Smooth muscle cell (in vitro differentiated cells): ENCODE measurements around the gene ERC1. TPM values are rescaled to one million over a fixed set of nuclear protein-coding genes. Genes with fewer than 3 reads are reported as not detected.
"Not testable (repeated sequence)": the region's sequence is repeated elsewhere in the genome, so short reads cannot be mapped to it uniquely, and the experiment has no call there.

Source experiments
- DNase-seq: peaks from one replicate; lab custom pipeline; 2025; ENCODE audit not compliant: unreplicated experiment; lab: John Stamatoyannopoulos, UW
- H2AFZ ChIP-seq: fragments of 200-600 bp; sonication (generic); 2 replicates; pipeline ENCODE4 v1.6.0; 2016; ENCODE audit warnings: antibody characterized with exemption, low read depth, mild to moderate bottlenecking
- H3F3A ChIP-seq: fragments of 200-600 bp; sonication (generic); 2 replicates; pipeline ENCODE4 v1.6.0; 2017; ENCODE audit warnings: antibody characterized with exemption, low read depth
- H3K27ac ChIP-seq: fragments of 200-600 bp; sonication (generic); 2 replicates; pipeline ENCODE4 v1.5.1; 2016; ENCODE audit warnings: low read depth, mild to moderate bottlenecking
- H3K27me3 ChIP-seq: fragments of 200-600 bp; sonication (generic); 2 replicates; pipeline ENCODE4 v1.6.1; 2016; ENCODE audit warnings: low read depth, mild to moderate bottlenecking
- H3K36me3 ChIP-seq: fragments of 200-600 bp; sonication (generic); 2 replicates; pipeline ENCODE4 v1.5.1; 2016; ENCODE audit warnings: low read depth
- H3K4me1 ChIP-seq: fragments of 200-600 bp; sonication (generic); 2 replicates; pipeline ENCODE4 v1.5.1; 2016; ENCODE audit warnings: low read depth
- H3K4me2 ChIP-seq: fragments of 200-600 bp; sonication (generic); 2 replicates; pipeline ENCODE4 v1.6.0; 2016; ENCODE audit warnings: mild to moderate bottlenecking
- H3K4me3 ChIP-seq: fragments of 200-600 bp; sonication (generic); 2 replicates; pipeline ENCODE4 v1.5.1; 2016; ENCODE audit warnings: mild to moderate bottlenecking
- H3K79me2 ChIP-seq: fragments of 200-600 bp; sonication (generic); 2 replicates; pipeline ENCODE4 v1.6.0; 2016; ENCODE audit warnings: low read depth, mild to moderate bottlenecking
- H3K9ac ChIP-seq: fragments of 200-600 bp; sonication (generic); 2 replicates; pipeline ENCODE4 v1.6.0; 2016; ENCODE audit warnings: low read depth
- H3K9me3 ChIP-seq: fragments of 200-600 bp; sonication (generic); replicated peaks from 2 replicates; pipeline ENCODE4 v1.5.1; 2016; ENCODE audit warnings: low read depth
- H4K20me1 ChIP-seq: fragments of 200-600 bp; sonication (generic); 2 replicates; pipeline ENCODE4 v1.6.0; 2016; ENCODE audit warnings: low read depth
- WGBS: methylation state at CpG from one replicate; pipeline ENCODE4 v1.1.7; 2016; ENCODE audit warnings: low lambda C conversion rate; 5-methylcytosine and 5-hydroxymethylcytosine counted together
- polyA plus RNA-seq: library from polyadenylated mRNA; unstranded; fragments of >200 nt; fragmentation: Nextera tagmentation; extraction: Ambion mirVana; gene quantifications from 2 replicates; pipeline ENCODE4 v1.2.1, GENCODE V29; 2016
- total RNA-seq: library from RNA; depleted of rRNA; stranded (reverse); fragments of >200 nt; gene quantifications from 2 replicates; pipeline ENCODE4 v1.2.3, GENCODE V29; 2014
- TF ChIP-seq, protein P1 (sequence below): fragments of 200-600 bp; sonication (generic); IDR thresholded peaks from 2 replicates; pipeline ENCODE4 v1.5.1; 2017; ENCODE audit warnings: borderline replicate concordance, mild to moderate bottlenecking, antibody characterized with exemption; ENCODE audit not compliant: insufficient read depth, poor library complexity, severe bottlenecking

ERC1 gene
- total and polyA plus RNA-seq, 2 experiments from 2014 or later: 13.8 to 17.6 TPM

DNA sequence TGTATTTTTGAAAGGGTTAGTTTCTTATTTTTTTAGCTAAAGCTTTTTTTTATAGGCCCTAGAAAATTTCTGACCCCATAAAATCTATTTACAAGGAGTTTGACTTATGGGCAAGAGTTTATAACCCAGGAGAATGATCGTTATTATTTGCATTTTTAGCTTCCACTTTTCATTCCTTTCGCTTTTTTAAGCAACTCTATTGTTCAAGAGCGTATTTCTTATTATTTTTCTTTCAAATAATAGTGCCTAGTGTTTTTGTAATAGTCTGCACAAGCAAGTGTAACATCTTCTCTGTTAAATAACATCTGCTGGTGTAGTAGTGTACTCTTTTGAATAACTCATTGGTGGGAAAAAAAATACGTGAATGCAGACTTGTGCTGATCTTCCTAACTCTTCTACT lies 216.3 kb downstream of the ERC1 start:
- no peaks in the 10 kb centered on the region for H3K27me3 ChIP-seq
- H3K9me3 ChIP-seq: no peaks in the 10 kb centered on the region
- peaks cover 7% of the 10 kb centered on the region for H4K20me1 ChIP-seq
- no peak overlapping the region for H2AFZ ChIP-seq
- no peaks in the 10 kb centered on the region for H3F3A ChIP-seq
- no peak overlapping the region for H3K4me2 ChIP-seq
- peak overlapping the region; percentile 92 for H3K27ac ChIP-seq
- no peak overlapping the region for H3K9ac ChIP-seq
- H3K79me2 ChIP-seq: peaks cover 8% of the 10 kb centered on the region
- TF ChIP-seq, protein P1, sequence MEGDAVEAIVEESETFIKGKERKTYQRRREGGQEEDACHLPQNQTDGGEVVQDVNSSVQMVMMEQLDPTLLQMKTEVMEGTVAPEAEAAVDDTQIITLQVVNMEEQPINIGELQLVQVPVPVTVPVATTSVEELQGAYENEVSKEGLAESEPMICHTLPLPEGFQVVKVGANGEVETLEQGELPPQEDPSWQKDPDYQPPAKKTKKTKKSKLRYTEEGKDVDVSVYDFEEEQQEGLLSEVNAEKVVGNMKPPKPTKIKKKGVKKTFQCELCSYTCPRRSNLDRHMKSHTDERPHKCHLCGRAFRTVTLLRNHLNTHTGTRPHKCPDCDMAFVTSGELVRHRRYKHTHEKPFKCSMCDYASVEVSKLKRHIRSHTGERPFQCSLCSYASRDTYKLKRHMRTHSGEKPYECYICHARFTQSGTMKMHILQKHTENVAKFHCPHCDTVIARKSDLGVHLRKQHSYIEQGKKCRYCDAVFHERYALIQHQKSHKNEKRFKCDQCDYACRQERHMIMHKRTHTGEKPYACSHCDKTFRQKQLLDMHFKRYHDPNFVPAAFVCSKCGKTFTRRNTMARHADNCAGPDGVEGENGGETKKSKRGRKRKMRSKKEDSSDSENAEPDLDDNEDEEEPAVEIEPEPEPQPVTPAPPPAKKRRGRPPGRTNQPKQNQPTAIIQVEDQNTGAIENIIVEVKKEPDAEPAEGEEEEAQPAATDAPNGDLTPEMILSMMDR: no peak
- H3K4me1 ChIP-seq: peaks cover 28% of the 10 kb centered on the region
- no peaks in the 10 kb centered on the region for H3K36me3 ChIP-seq
- H3K4me3 ChIP-seq: no peak overlapping the region
- 85% methylated on average over 4 of the region's 4 CpGs for WGBS
- DNase-seq: no peak

DNA sequence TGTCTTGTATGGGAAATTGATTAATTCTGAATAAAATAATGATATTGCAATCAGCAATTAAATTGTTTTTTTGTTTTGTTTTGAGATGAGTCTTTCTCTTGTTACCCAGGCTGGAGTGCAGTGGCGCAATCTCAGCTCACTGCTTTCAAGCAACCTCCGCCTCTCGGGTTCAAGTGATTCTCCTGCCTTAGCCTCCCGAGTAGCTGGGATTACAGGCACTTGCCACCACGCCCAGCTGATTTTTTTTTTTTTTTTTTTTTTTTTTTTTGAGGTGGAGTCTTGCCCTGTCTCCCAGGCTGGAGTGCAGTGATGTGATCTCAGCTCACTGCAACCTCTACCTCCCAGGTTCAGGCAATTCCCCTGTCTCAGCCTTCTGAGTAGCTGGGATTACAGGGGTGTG lies 217.7 kb downstream of the ERC1 start:
- H3K4me2 ChIP-seq, H2AFZ ChIP-seq, H3K9me3 ChIP-seq, DNase-seq, H3K27ac ChIP-seq, H3K27me3 ChIP-seq, H3K9ac ChIP-seq, H4K20me1 ChIP-seq, H3K36me3 ChIP-seq, H3K4me3 ChIP-seq, H3K79me2 ChIP-seq, H3F3A ChIP-seq: not testable (repeated sequence)
- 91% methylated on average over 5 of the region's 5 CpGs for WGBS
- peaks cover 30% of the 10 kb centered on the region for H3K4me1 ChIP-seq

- no peak for DNase-seq
- Histone ChIP-seq H4K20me1 (peaks cover 7% of the 10 kb centered on the region), H3K27ac (no peak overlapping the region), H3K9me3 (no peaks in the 10 kb centered on the region), H3K4me3 (no peak overlapping the region), H3K4me2 (no peak overlapping the region), H2AFZ (no peak overlapping the region), H3K36me3 (no peaks in the 10 kb centered on the region), H3K27me3 (no peaks in the 10 kb centered on the region), H3K79me2 (peaks cover 8% of the 10 kb centered on the region), H3K4me1 (peaks cover 14% of the 10 kb centered on the region), H3F3A (no peaks in the 10 kb centered on the region), H3K9ac (no peak overlapping the region)
- 78% methylated on average over 8 of the region's 8 CpGs for WGBS
- TF ChIP-seq, protein P1: no peak
Observed at GRCh38 chr12:1212526-1212925, 221.5 kb downstream of the ERC1 start.

- Histone ChIP-seq H3F3A (no peaks in the 10 kb centered on the region), H3K27ac (no peak overlapping the region), H3K9me3 (no peaks in the 10 kb centered on the region), H3K79me2 (peaks cover 8% of the 10 kb centered on the region), H3K27me3 (no peaks in the 10 kb centered on the region), H3K36me3 (no peaks in the 10 kb centered on the region), H3K4me1 (peaks cover 21% of the 10 kb centered on the region), H2AFZ (no peak overlapping the region), H3K9ac (no peak overlapping the region), H3K4me3 (no peak overlapping the region), H3K4me2 (no peak overlapping the region), H4K20me1 (peaks cover 12% of the 10 kb centered on the region)
- TF ChIP-seq, protein P1: no peak
- WGBS: 97% methylated on average over 6 of the region's 6 CpGs
- no peak for DNase-seq
Observed at GRCh38 chr12:1213205-1213604, 222.2 kb downstream of the ERC1 start.
